Measurements from ENCODE around the gene HIC1. TPM values are rescaled to one million over a fixed set of nuclear protein-coding genes. Genes with fewer than 3 reads are reported as not detected.

The HIC1 gene
- total and polyA plus RNA-seq, 7 donors: 2.0 to 12.6 (median 4.3) TPM

- peak in 1 of 4 donors; percentile 15 for ATAC-seq
- 74 to 76% (median 75%) methylated on average over 10 of the region's 10 CpGs for WGBS, 3 donors
- no peak for TF ChIP-seq CTCF (IDR thresholded peaks at IDR 0.05)
- DNase-seq: no peak
- Histone ChIP-seq H3K9me3 (no peaks in the 10 kb centered on the region), H3K4me1 (peaks cover 6% of the 10 kb centered on the region), H3K27ac (peak overlapping the region; percentile 2), H3K4me3 (no peak overlapping the region), H3K36me3 (ENCODE audit: insufficient read depth in 1 of 2, low read depth in 1 of 2) (no peaks in the 10 kb centered on the region), H3K27me3 (ENCODE audit: insufficient read depth in 3 of 3, low read length in 2 of 3) (no peaks in the 10 kb centered on the region)
- intact Hi-C loops (cut with DNase I): loop anchor here (1.0 to 10.0 kb wide), 2 partner anchors 149 to 150 kb away; no protein-coding TSS in a partner anchor
Measured at GRCh38 chr17:2095536-2095910, 40.6 kb downstream of the HIC1 start.

- H3K9me3 ChIP-seq: no peaks in the 10 kb centered on the region
- DNase-seq (peak; percentile 51 to 67), ATAC-seq (peak; percentile 25 to 72 (median 60))
- no peak overlapping the region for H3K4me3 ChIP-seq
- H3K4me1 ChIP-seq: no peaks in the 10 kb centered on the region
- WGBS, 3 donors: 54 to 63% (median 56%) methylated on average over 15 of the region's 15 CpGs
- no peaks in the 10 kb centered on the region for H3K27me3 ChIP-seq (ENCODE audit: insufficient read depth in 3 of 3, low read length in 2 of 3)
- no peaks in the 10 kb centered on the region for H3K36me3 ChIP-seq (ENCODE audit: insufficient read depth in 1 of 2, low read depth in 1 of 2)
- intact Hi-C loops (cut with DNase I): no loop called here
- H3K27ac ChIP-seq: no peak overlapping the region
- TF ChIP-seq CTCF (IDR thresholded peaks at IDR 0.05): no peak
Measured at GRCh38 chr17:2101448-2102257, 46.8 kb downstream of the HIC1 start.

DNA sequence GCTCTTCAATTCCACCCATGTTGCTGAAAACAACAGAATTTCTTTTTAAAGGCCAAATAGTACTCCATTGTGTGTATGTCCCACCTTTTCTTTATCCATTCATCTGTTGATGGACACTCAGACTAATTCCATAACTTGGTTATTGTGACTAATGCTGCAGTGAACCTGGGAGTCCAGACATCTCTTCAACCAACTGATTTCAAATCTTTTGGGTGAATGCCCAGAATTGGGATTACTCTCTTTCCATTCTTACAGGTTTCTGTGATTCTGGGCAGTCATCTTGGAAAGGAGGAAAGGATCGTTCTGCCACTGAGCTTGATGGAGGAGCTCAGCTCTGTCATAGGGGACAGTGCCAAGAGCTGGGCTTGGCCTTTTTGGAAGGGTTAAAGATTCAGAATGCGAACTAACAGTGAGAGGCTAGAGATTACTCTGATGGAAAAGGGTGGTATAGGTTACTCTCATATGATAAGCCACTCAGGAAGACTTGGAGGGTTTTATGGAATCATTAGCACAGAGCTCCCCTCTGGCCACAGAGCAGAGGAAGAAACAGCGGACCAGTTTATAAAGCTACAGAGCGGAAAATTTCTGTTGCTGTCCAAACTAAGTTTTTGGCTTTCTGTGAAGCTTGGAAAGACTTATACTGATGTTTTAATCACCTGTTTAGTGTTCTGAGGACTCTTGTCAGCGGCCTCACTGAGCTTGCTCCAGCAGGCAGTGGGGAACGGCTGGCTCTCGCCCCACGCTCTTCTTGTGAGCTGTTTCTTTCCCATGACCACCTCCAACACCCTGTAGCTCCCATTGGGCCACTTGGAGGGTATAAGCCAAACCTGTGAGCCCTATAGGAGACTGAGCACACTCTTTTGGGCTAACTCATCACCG is 48.3 kb downstream of the HIC1 start:
- Histone ChIP-seq H3K4me3 (no peak overlapping the region), H3K27me3 (ENCODE audit: insufficient read depth in 3 of 3, low read length in 2 of 3) (no peaks in the 10 kb centered on the region), H3K4me1 (peaks cover 5% of the 10 kb centered on the region), H3K36me3 (ENCODE audit: insufficient read depth in 1 of 2, low read depth in 1 of 2) (no peaks in the 10 kb centered on the region), H3K27ac (no peak overlapping the region), H3K9me3 (no peaks in the 10 kb centered on the region)
- ATAC-seq: no peak
- intact Hi-C loops (cut with DNase I): no loop called here
- WGBS, 3 donors: 76 to 82% (median 78%) methylated on average over 9 of the region's 9 CpGs
- no peak for DNase-seq
- TF ChIP-seq CTCF (IDR thresholded peaks at IDR 0.05): no peak

- intact Hi-C loops (cut with DNase I): no loop called here
- peak overlapping the region; percentile 2 for H3K27ac ChIP-seq
- no peak overlapping the region for H3K4me3 ChIP-seq
- H3K9me3 ChIP-seq: no peaks in the 10 kb centered on the region
- H3K36me3 ChIP-seq (ENCODE audit: insufficient read depth in 1 of 2, low read depth in 1 of 2): no peaks in the 10 kb centered on the region
- WGBS, 3 donors: 84 to 92% (median 88%) methylated on average over 1 of the region's 1 CpG
- TF ChIP-seq CTCF (IDR thresholded peaks at IDR 0.05): no peak
- no peaks in the 10 kb centered on the region for H3K27me3 ChIP-seq (ENCODE audit: insufficient read depth in 3 of 3, low read length in 2 of 3)
- DNase-seq (no peak), ATAC-seq (no peak)
- peaks cover 5% of the 10 kb centered on the region for H3K4me1 ChIP-seq
Measured at GRCh38 chr17:2105663-2106062, 50.8 kb downstream of the HIC1 start.
